CD14-positive monocyte (primary cell): ENCODE data around the gene RBMS1. TPM values are rescaled to one million over a fixed set of nuclear protein-coding genes. Genes with fewer than 3 reads are reported as not detected.

Experiments used
- DNase-seq, 3 donors: peaks; one replicate each; pipeline ENCODE4 v3.0.0-alpha.2; 2011 to 2022
- H2AFZ ChIP-seq: 2 replicates; pipeline ENCODE4 v1.6.0; 2012; ENCODE audit warnings: mild to moderate bottlenecking, low read depth, low read length, inconsistent platforms; ENCODE audit not compliant: insufficient read depth, poor library complexity, severe bottlenecking
- H3K27ac ChIP-seq, 2 donors: 1 replicate in 1 of 2; 2 replicates in 1 of 2; pipeline ENCODE4 v1.5.1; 2012 to 2013; ENCODE audit warnings: low read length in 2 of 2, control low read depth in 1 of 2, inconsistent platforms in 1 of 2, low read depth in 1 of 2, mild to moderate bottlenecking in 1 of 2
- H3K27me3 ChIP-seq, 2 donors: one replicate each; pipeline versions ENCODE4 v1.6.0 to v1.6.1; 2011 to 2013; ENCODE audit warnings: low read length in 2 of 2; ENCODE audit not compliant: control insufficient read depth in 2 of 2, insufficient read depth in 2 of 2
- H3K36me3 ChIP-seq, 2 donors: replicated peaks in 1 of 2; 1 replicate in 1 of 2; 2 replicates in 1 of 2; pipeline versions ENCODE4 v1.5.1 to v1.6.1; 2012 to 2013; ENCODE audit warnings: low read length in 2 of 2, control low read depth in 1 of 2, inconsistent platforms in 1 of 2, mild to moderate bottlenecking in 1 of 2; ENCODE audit not compliant: insufficient read depth in 2 of 2, control insufficient read depth in 1 of 2
- H3K4me1 ChIP-seq, 2 donors: 1 replicate in 1 of 2; 2 replicates in 1 of 2; pipeline versions ENCODE4 v1.5.1 to v1.6.1; 2012 to 2013; ENCODE audit warnings: low read length in 2 of 2, control low read depth in 1 of 2, inconsistent platforms in 1 of 2, mild to moderate bottlenecking in 1 of 2, moderate library complexity in 1 of 2; ENCODE audit not compliant: insufficient read depth in 2 of 2, control insufficient read depth in 1 of 2
- H3K4me2 ChIP-seq: replicated peaks from 2 replicates; pipeline ENCODE3; 2012; ENCODE audit warnings: low read length, moderate library complexity, mild to moderate bottlenecking; ENCODE audit not compliant: poor library complexity, severe bottlenecking; ENCODE audit errors: extremely low read depth
- H3K4me3 ChIP-seq, 3 experiments: fragments of 200-600 bp in 1 of 3; sonication (generic) in 1 of 3; replicated peaks in 1 of 3; 1 replicate in 2 of 3; 2 replicates in 1 of 3; pipeline ENCODE4 v1.5.1; 2011 to 2013; ENCODE audit warnings: low read length in 3 of 3, mild to moderate bottlenecking in 3 of 3, control low read depth in 2 of 3, low read depth in 2 of 3, inconsistent platforms in 1 of 3, moderate library complexity in 1 of 3
- H3K79me2 ChIP-seq: 2 replicates; pipeline ENCODE4 v1.6.0; 2012; ENCODE audit warnings: mild to moderate bottlenecking, control low read depth, inconsistent platforms, low read length, moderate library complexity; ENCODE audit not compliant: insufficient read depth
- H3K9ac ChIP-seq: 2 replicates; pipeline ENCODE4 v1.6.0; 2017; ENCODE audit warnings: low read length, mild to moderate bottlenecking; ENCODE audit not compliant: insufficient read depth, poor library complexity, severe bottlenecking
- H3K9me3 ChIP-seq, 2 donors: replicated peaks in 1 of 2; 1 replicate in 1 of 2; 2 replicates in 1 of 2; pipeline versions ENCODE4 v1.5.1 to v1.6.1; 2012 to 2013; ENCODE audit warnings: low read length in 2 of 2, control low read depth in 1 of 2; ENCODE audit not compliant: control insufficient read depth in 1 of 2, insufficient read depth in 1 of 2
- H4K20me1 ChIP-seq: 2 replicates; pipeline ENCODE4 v1.6.0; 2012; ENCODE audit warnings: mild to moderate bottlenecking, low read length, control low read depth, moderate library complexity; ENCODE audit not compliant: insufficient read depth
- H3K27ac Mint-ChIP-seq, 7 donors: one replicate each; pipeline ENCODE4 v1.8.0; 2020; ENCODE audit warnings: mild to moderate bottlenecking in 7 of 7, mixed read lengths in 7 of 7, moderate library complexity in 6 of 7, inconsistent platforms in 2 of 7
- H3K27me3 Mint-ChIP-seq, 3 donors: one replicate each; pipeline ENCODE4 v1.8.0; 2021 to 2022; ENCODE audit warnings: low read depth in 3 of 3, mild to moderate bottlenecking in 3 of 3, mixed read lengths in 3 of 3, moderate library complexity in 3 of 3, inconsistent platforms in 1 of 3
- H3K36me3 Mint-ChIP-seq, 2 donors: one replicate each; pipeline ENCODE4 v1.8.0; 2020; ENCODE audit warnings: mixed read lengths in 2 of 2, inconsistent platforms in 1 of 2, mild to moderate bottlenecking in 1 of 2
- H3K4me1 Mint-ChIP-seq: one replicate; pipeline ENCODE4 v1.8.0; 2020; ENCODE audit warnings: mild to moderate bottlenecking, mixed read lengths
- H3K4me3 Mint-ChIP-seq, 2 donors: one replicate each; pipeline ENCODE4 v1.8.0; 2020; ENCODE audit warnings: mild to moderate bottlenecking in 2 of 2, mixed read lengths in 2 of 2, moderate library complexity in 1 of 2
- H3K9me3 Mint-ChIP-seq, 7 donors: one replicate each; pipeline ENCODE4 v1.8.0; 2020 to 2022; ENCODE audit warnings: mixed read lengths in 7 of 7, mild to moderate bottlenecking in 6 of 7, moderate library complexity in 6 of 7, inconsistent platforms in 2 of 7
- WGBS: methylation state at CpG from one replicate; pipeline ENCODE4 v1.1.5; 2013; ENCODE audit warnings: missing lambda C conversion rate; ENCODE audit not compliant: insufficient coverage; 5-methylcytosine and 5-hydroxymethylcytosine counted together
- intact Hi-C, 2 donors: fragments of 100-400 bp; cut with micrococcal nuclease; formaldehyde crosslinking; loops; one replicate each; pipeline versions ENCODE4 v1.15.0 to v1.15.1; 2023
- polyA plus RNA-seq, 3 donors: library from polyadenylated mRNA; depleted of rRNA in 1 of 3; unstranded in 2 of 3; stranded (reverse) in 1 of 3; fragments of 300-500 nt in 2 of 3; fragments of >200 nt in 1 of 3; fragmentation: Illumina TruSeq in 2 of 3; gene quantifications; 1 replicate in 2 of 3; 2 replicates in 1 of 3; pipeline ENCODE4 v1.2.3, GENCODE V29; 2012 to 2021
- TF ChIP-seq, protein P1 (sequence below): fragments of 200-600 bp; IDR thresholded peaks from one replicate; pipeline ENCODE4 v1.8.0; 2022; ENCODE audit warnings: antibody characterized with exemption, mild to moderate bottlenecking

Gene RBMS1
- polyA plus RNA-seq, 3 donors: 88.2 to 91.2 (median 89.4) TPM

- intact Hi-C loops: no loop called here
- 80% methylated on average over 1 of the region's 3 CpGs for WGBS
- peaks cover 0 to 2% (median 0%) of the 10 kb centered on the region in 3 donors for H3K27me3 Mint-ChIP-seq
- peak in 1 of 3 donors; percentile 52 for DNase-seq
- TF ChIP-seq, protein P1, sequence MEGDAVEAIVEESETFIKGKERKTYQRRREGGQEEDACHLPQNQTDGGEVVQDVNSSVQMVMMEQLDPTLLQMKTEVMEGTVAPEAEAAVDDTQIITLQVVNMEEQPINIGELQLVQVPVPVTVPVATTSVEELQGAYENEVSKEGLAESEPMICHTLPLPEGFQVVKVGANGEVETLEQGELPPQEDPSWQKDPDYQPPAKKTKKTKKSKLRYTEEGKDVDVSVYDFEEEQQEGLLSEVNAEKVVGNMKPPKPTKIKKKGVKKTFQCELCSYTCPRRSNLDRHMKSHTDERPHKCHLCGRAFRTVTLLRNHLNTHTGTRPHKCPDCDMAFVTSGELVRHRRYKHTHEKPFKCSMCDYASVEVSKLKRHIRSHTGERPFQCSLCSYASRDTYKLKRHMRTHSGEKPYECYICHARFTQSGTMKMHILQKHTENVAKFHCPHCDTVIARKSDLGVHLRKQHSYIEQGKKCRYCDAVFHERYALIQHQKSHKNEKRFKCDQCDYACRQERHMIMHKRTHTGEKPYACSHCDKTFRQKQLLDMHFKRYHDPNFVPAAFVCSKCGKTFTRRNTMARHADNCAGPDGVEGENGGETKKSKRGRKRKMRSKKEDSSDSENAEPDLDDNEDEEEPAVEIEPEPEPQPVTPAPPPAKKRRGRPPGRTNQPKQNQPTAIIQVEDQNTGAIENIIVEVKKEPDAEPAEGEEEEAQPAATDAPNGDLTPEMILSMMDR: no peak
- H2AFZ ChIP-seq: no peak overlapping the region
- H3K79me2 ChIP-seq: no peaks in the 10 kb centered on the region
- H3K27ac ChIP-seq: no peak overlapping the region
- H3K4me1 Mint-ChIP-seq: peaks cover 2% of the 10 kb centered on the region
- no peak overlapping the region for H3K4me2 ChIP-seq
- H3K36me3 ChIP-seq: no peaks in the 10 kb centered on the region
- no peak overlapping the region for H3K4me3 ChIP-seq
- no peaks in the 10 kb centered on the region for H3K4me1 ChIP-seq
- no peak overlapping the region for H3K9ac ChIP-seq
- no peaks in the 10 kb centered on the region for H3K9me3 Mint-ChIP-seq
- H3K27me3 ChIP-seq: no peaks in the 10 kb centered on the region
- H3K4me3 Mint-ChIP-seq: no peak overlapping the region
- H4K20me1 ChIP-seq: no peaks in the 10 kb centered on the region
- H3K9me3 ChIP-seq: no peaks in the 10 kb centered on the region
- no peak overlapping the region for H3K27ac Mint-ChIP-seq
- no peaks in the 10 kb centered on the region for H3K36me3 Mint-ChIP-seq
Observed at GRCh38 chr2:160224060-160224459, 269.5 kb downstream of the RBMS1 start.

DNA sequence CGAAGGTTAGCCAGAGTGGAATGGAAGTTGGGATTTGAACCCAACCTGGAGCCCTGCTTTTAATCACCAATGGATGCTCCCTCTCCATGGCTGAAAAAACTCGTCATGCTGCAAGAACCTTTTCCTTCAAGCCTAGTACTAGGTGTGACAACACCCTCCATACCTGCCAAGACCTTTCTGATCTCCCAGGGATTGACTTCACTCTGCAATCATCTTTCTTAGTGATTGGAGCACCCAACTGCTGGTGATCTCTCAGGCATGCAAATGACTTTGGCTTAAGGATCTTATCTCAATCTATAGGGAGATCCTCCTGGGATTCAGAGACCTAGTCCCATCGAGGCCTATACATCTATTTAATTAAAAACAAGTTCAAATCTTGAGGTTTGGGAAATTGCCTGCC, 270.0 kb downstream of the RBMS1 start:
- Mint-ChIP-seq H3K36me3 (no peaks in the 10 kb centered on the region), H3K4me3 (no peak overlapping the region), H3K4me1 (peaks cover 2% of the 10 kb centered on the region), H3K27me3 (peaks cover 0 to 2% (median 0%) of the 10 kb centered on the region in 3 donors), H3K27ac (peak overlapping the region in 1 of 7 donors; percentile 47), H3K9me3 (no peaks in the 10 kb centered on the region)
- intact Hi-C loops: no loop called here
- H2AFZ ChIP-seq: no peak overlapping the region
- no peaks in the 10 kb centered on the region for H3K79me2 ChIP-seq
- H3K4me1 ChIP-seq: no peaks in the 10 kb centered on the region
- TF ChIP-seq, protein P1: no peak
- no peaks in the 10 kb centered on the region for H4K20me1 ChIP-seq
- no peak overlapping the region for H3K4me3 ChIP-seq
- H3K36me3 ChIP-seq: no peaks in the 10 kb centered on the region
- 80% methylated on average over 2 of the region's 3 CpGs for WGBS
- no peaks in the 10 kb centered on the region for H3K9me3 ChIP-seq
- no peak overlapping the region for H3K4me2 ChIP-seq
- no peak for DNase-seq
- no peak overlapping the region for H3K9ac ChIP-seq
- H3K27ac ChIP-seq: no peak overlapping the region
- H3K27me3 ChIP-seq: no peaks in the 10 kb centered on the region
